HL-60 (cell line): ENCODE data around the gene PASK.

Experiments used
- DNase-seq, 2 experiments: peaks; one replicate each; pipeline ENCODE4 v3.0.0-alpha.2; 2010 to 2020; ENCODE audit warnings: low read depth in 1 of 2, low spot score in 1 of 2
- H3K27ac ChIP-seq: fragments of 250-450 bp; sonication (Bioruptor Pico); replicated peaks from 2 replicates; pipeline ENCODE4 v1.5.1; 2020; ENCODE audit warnings: mild to moderate bottlenecking, moderate library complexity
- H3K27me3 ChIP-seq: fragments of 250-450 bp; sonication (Bioruptor Pico); 2 replicates; pipeline ENCODE4 v1.5.1; 2021; ENCODE audit warnings: mild to moderate bottlenecking, moderate library complexity; ENCODE audit not compliant: insufficient read depth, poor library complexity, severe bottlenecking
- H3K4me3 ChIP-seq: replicated peaks from 2 replicates; pipeline ENCODE4 v1.5.1; 2011; ENCODE audit warnings: mild to moderate bottlenecking, control low read depth, low read length; ENCODE audit not compliant: insufficient read depth
- GABPA ChIP-seq: IDR thresholded peaks from 2 replicates; pipeline ENCODE4 v1.6.1; 2012; ENCODE audit warnings: low read depth
- POLR2AphosphoS5 ChIP-seq: IDR thresholded peaks from 2 replicates; pipeline ENCODE4 v1.6.1; 2012; ENCODE audit warnings: low read depth
- SPI1 ChIP-seq: IDR thresholded peaks from 2 replicates; pipeline ENCODE4 v1.6.1; 2012; ENCODE audit warnings: low read depth, mild to moderate bottlenecking, borderline replicate concordance
- TF ChIP-seq, protein P1 (sequence below): IDR thresholded peaks from one replicate; pipeline ENCODE4 v1.5.1; 2011; ENCODE audit warnings: low read length, control low read depth, inconsistent platforms; ENCODE audit not compliant: insufficient read depth
- TF ChIP-seq, protein P2 (sequence below): IDR thresholded peaks from 2 replicates; pipeline ENCODE4 v1.6.1; 2012; ENCODE audit warnings: low read depth; ENCODE audit not compliant: insufficient replicate concordance

Gene PASK

DNA sequence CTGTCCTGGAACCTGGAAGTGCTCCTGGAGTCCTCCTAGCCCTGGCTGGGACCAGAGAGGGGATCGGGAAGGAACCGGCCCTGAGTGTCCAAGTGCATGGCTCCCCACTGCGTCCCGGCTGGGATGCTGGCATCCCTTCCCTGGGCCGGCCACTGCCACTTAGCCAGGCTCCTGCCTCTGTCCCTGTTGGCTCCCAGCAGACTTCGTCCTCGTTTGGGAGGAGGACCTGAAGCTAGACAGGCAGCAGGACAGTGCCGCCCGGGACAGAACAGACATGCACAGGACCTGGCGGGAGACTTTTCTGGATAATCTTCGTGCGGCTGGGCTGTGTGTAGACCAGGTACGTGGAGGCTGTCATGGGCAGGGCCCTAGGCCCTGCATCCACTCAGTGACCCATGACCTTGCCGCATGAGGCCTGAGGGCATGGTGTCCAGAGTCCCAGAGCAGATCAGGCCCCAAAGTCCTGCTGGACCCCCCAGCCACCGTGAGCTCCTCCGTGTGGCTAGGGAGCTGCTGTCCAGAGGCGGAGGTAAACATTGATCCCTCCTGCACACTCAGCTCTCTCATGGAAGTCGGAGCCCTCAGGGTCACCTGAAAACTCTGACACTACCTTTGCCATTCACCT lies 46.3 kb upstream of the PASK start:
- TF ChIP-seq SPI1, result no peak
- TF ChIP-seq, protein P1, sequence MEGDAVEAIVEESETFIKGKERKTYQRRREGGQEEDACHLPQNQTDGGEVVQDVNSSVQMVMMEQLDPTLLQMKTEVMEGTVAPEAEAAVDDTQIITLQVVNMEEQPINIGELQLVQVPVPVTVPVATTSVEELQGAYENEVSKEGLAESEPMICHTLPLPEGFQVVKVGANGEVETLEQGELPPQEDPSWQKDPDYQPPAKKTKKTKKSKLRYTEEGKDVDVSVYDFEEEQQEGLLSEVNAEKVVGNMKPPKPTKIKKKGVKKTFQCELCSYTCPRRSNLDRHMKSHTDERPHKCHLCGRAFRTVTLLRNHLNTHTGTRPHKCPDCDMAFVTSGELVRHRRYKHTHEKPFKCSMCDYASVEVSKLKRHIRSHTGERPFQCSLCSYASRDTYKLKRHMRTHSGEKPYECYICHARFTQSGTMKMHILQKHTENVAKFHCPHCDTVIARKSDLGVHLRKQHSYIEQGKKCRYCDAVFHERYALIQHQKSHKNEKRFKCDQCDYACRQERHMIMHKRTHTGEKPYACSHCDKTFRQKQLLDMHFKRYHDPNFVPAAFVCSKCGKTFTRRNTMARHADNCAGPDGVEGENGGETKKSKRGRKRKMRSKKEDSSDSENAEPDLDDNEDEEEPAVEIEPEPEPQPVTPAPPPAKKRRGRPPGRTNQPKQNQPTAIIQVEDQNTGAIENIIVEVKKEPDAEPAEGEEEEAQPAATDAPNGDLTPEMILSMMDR, result no peak
- TF ChIP-seq, protein P2, sequence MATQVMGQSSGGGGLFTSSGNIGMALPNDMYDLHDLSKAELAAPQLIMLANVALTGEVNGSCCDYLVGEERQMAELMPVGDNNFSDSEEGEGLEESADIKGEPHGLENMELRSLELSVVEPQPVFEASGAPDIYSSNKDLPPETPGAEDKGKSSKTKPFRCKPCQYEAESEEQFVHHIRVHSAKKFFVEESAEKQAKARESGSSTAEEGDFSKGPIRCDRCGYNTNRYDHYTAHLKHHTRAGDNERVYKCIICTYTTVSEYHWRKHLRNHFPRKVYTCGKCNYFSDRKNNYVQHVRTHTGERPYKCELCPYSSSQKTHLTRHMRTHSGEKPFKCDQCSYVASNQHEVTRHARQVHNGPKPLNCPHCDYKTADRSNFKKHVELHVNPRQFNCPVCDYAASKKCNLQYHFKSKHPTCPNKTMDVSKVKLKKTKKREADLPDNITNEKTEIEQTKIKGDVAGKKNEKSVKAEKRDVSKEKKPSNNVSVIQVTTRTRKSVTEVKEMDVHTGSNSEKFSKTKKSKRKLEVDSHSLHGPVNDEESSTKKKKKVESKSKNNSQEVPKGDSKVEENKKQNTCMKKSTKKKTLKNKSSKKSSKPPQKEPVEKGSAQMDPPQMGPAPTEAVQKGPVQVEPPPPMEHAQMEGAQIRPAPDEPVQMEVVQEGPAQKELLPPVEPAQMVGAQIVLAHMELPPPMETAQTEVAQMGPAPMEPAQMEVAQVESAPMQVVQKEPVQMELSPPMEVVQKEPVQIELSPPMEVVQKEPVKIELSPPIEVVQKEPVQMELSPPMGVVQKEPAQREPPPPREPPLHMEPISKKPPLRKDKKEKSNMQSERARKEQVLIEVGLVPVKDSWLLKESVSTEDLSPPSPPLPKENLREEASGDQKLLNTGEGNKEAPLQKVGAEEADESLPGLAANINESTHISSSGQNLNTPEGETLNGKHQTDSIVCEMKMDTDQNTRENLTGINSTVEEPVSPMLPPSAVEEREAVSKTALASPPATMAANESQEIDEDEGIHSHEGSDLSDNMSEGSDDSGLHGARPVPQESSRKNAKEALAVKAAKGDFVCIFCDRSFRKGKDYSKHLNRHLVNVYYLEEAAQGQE, result no peak
- no peak for TF ChIP-seq POLR2AphosphoS5
- TF ChIP-seq GABPA, result no peak
- no peak for DNase-seq
- no peak overlapping the region for H3K4me3 ChIP-seq
- no peaks in the 10 kb centered on the region for H3K27me3 ChIP-seq
- H3K27ac ChIP-seq, result no peak overlapping the region

DNA sequence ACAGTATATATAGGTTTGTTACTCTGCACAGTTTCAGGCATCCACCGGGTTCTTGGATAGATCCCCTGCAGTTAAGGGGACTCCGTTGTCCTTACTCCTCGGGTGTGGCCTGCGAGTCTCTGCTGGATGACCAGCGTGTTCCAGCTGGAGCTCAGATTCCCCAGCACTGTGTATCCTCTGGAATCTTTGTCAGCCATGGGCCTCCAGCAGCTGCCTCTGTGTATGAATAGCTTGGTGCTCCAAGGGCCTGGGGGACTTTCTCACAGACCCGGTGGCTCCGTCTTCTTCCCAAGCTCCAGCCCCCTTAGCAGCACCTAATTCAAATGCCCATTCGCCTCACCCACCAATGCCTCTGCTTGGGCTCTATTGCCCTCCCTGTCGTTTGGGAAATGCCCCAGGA lies 45.5 kb upstream of the PASK start:
- no peaks in the 10 kb centered on the region for H3K27me3 ChIP-seq
- no peak overlapping the region for H3K27ac ChIP-seq
- no peak for DNase-seq
- no peak for TF ChIP-seq SPI1
- TF ChIP-seq GABPA, result no peak
- TF ChIP-seq, protein P1, result no peak
- TF ChIP-seq, protein P2, result no peak
- no peak for TF ChIP-seq POLR2AphosphoS5
- H3K4me3 ChIP-seq, result no peak overlapping the region

DNA sequence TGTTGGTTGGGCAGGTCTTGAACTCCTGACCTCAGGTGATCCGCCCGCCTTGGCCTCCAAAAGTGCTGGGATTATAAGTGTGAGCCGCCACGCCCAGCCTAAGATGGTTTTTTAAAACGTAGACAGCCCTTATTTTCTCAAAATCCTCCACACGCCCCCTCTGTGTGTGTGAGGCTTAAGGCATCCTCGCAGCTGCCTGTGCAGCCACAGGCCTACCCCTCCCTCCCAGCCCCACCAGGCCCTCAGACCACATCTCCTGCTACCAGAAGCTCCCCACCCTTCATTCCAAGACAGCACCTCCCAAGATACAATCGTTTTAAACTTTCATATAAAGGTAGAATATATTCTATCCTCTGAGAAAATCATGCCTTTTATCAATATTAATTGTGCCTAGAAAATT lies 44.0 kb upstream of the PASK start:
- H3K4me3 ChIP-seq, result no peak overlapping the region
- no peaks in the 10 kb centered on the region for H3K27me3 ChIP-seq
- no peak for TF ChIP-seq POLR2AphosphoS5
- TF ChIP-seq, protein P1, result no peak
- no peak for TF ChIP-seq GABPA
- no peak for TF ChIP-seq SPI1
- TF ChIP-seq, protein P2, result no peak
- no peak overlapping the region for H3K27ac ChIP-seq
- DNase-seq, result no peak
